Common myeloid progenitor, CD34-positive (primary cell): ENCODE results near the gene LAMA5.

Source experiments
- CTCF ChIA-PET: fragments of 350-600 bp; sonication (Branson Sonifier 250); formaldehyde crosslinking; loops from one replicate; lab custom pipeline; 2021; ENCODE audit warnings: antibody characterized with exemption; lab: Charles Lee
- POLR2A ChIA-PET: fragments of 350-600 bp; sonication (Branson Sonifier 250); formaldehyde crosslinking; loops from one replicate; lab custom pipeline; 2021; ENCODE audit warnings: antibody characterized with exemption; lab: Charles Lee
- DNase-seq, 3 donors: peaks; one replicate each; pipeline versions ENCODE4 v3.0.0 to v3.0.0-alpha.2; 2013
- H3K27ac ChIP-seq, 2 experiments: 1 replicate in 1 of 2; 2 replicates in 1 of 2; pipeline ENCODE4 v1.7.0; 2013; ENCODE audit warnings: inconsistent platforms in 2 of 2, low read length in 2 of 2, mild to moderate bottlenecking in 2 of 2, low read depth in 1 of 2, moderate library complexity in 1 of 2; ENCODE audit not compliant: severe bottlenecking in 2 of 2, insufficient read depth in 1 of 2, poor library complexity in 1 of 2
- H3K27me3 ChIP-seq, 5 experiments: replicated peaks in 2 of 5; 1 replicate in 3 of 5; 2 replicates in 2 of 5; pipeline versions ENCODE4 v1.6.1 to v1.7.0; 2013; ENCODE audit warnings: low read length in 4 of 5, mild to moderate bottlenecking in 2 of 5, moderate library complexity in 2 of 5, inconsistent platforms in 1 of 5; ENCODE audit not compliant: insufficient read depth in 5 of 5, control insufficient read depth in 4 of 5
- H3K36me3 ChIP-seq, 4 experiments: 1 replicate in 2 of 4; 2 replicates in 2 of 4; pipeline versions ENCODE4 v1.6.1 to v1.7.0; 2013; ENCODE audit warnings: low read length in 3 of 4, control low read depth in 1 of 4, mild to moderate bottlenecking in 1 of 4; ENCODE audit not compliant: control insufficient read depth in 4 of 4, insufficient read depth in 4 of 4
- H3K4me1 ChIP-seq, 4 experiments: 1 replicate in 3 of 4; 2 replicates in 1 of 4; pipeline versions ENCODE4 v1.6.1 to v1.7.1; 2013; ENCODE audit warnings: low read length in 3 of 4, mild to moderate bottlenecking in 3 of 4, control low read depth in 1 of 4, inconsistent platforms in 1 of 4, moderate library complexity in 1 of 4; ENCODE audit not compliant: control insufficient read depth in 4 of 4, insufficient read depth in 4 of 4; ENCODE audit errors: control extremely low read depth in 1 of 4
- H3K4me3 ChIP-seq, 7 experiments: 1 replicate in 4 of 7; 2 replicates in 3 of 7; pipeline versions ENCODE4 v1.5.1 to v1.7.0; 2013; ENCODE audit warnings: mild to moderate bottlenecking in 7 of 7, low read length in 6 of 7, moderate library complexity in 6 of 7, inconsistent platforms in 2 of 7, low read depth in 2 of 7, control low read depth in 1 of 7; ENCODE audit not compliant: insufficient read depth in 4 of 7, control insufficient read depth in 1 of 7; ENCODE audit errors: extremely low read depth in 1 of 7
- H3K9me3 ChIP-seq, 5 experiments: 1 replicate in 4 of 5; 2 replicates in 1 of 5; pipeline versions ENCODE4 v1.6.1 to v1.7.1; 2013; ENCODE audit warnings: low read length in 4 of 5, mild to moderate bottlenecking in 2 of 5, inconsistent platforms in 1 of 5, low read depth in 1 of 5, moderate library complexity in 1 of 5; ENCODE audit not compliant: control insufficient read depth in 4 of 5, insufficient read depth in 2 of 5; ENCODE audit errors: control extremely low read depth in 1 of 5
- WGBS: methylation state at CpG from one replicate; pipeline ENCODE4 v1.1.5; 2013; ENCODE audit not compliant: insufficient coverage; 5-methylcytosine and 5-hydroxymethylcytosine counted together

Gene LAMA5

DNA sequence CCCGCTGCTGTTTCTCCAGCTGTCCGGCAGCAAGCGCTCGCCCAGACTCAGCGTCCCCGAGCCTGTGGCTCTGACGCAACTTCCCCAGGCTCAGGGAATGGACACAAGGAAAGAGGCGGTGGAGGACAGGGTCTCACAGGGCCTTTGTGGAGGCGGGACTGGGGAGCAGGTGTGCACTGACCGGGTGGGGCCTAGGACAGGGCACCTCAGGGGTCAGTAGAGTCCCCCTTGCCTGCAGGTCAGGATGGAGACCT, 20.0 kb downstream of the LAMA5 start:
- H3K36me3 ChIP-seq: no peaks in the 10 kb centered on the region
- POLR2A ChIA-PET: no interaction called here
- WGBS: 98% methylated on average over 9 of the region's 10 CpGs
- no peak for DNase-seq
- peaks cover 0 to 2% (median 0%) of the 10 kb centered on the region in 5 experiments for H3K27me3 ChIP-seq
- no peak overlapping the region for H3K4me3 ChIP-seq
- CTCF ChIA-PET: no interaction called here
- H3K27ac ChIP-seq: no peak overlapping the region
- no peaks in the 10 kb centered on the region for H3K4me1 ChIP-seq
- peaks cover 0 to 5% (median 3%) of the 10 kb centered on the region in 5 experiments for H3K9me3 ChIP-seq

DNA sequence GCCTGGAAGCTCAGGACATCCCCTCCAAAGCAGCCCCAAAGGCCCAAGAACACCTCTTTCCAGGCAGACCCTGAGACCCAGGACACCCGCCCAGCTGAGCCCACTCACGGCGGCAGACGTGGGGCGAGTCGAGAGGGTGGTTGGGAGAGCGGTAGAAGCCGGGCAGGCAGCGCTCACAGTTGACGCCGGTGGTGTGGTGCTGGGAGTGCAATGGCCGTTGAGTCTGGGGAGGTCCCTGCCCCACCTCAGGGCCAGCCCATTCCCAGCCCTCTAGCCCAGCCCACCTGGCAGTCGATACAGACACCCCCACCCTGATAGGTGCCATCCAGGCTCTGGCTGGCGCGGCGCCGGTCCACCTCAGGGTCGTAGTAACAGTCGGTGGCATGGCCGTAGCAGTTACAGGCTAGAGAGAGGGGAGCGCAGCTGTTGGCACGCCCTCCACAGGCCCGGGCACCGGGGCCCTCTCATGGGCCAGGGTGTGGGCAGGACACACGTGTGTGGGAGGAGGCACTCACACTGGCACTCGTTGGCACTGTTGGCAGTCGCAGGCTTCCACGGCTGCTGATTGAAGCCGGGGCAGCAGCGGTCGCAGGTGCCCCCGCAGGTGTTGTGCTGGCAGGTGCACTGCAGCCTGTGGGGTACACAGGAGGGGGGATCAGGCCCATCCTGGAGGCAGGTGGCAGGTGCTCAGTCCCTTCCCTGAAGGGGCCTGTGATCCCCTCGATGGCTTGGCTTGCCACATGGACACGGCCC, 20.5 kb downstream of the LAMA5 start:
- ChIA-PET POLR2A (no interaction called here), CTCF (no interaction called here)
- Histone ChIP-seq H3K27ac (no peak overlapping the region), H3K27me3 (peaks cover 0 to 2% (median 0%) of the 10 kb centered on the region in 5 experiments), H3K4me1 (no peaks in the 10 kb centered on the region), H3K4me3 (no peak overlapping the region), H3K36me3 (no peaks in the 10 kb centered on the region), H3K9me3 (peaks cover 1 to 5% (median 3%) of the 10 kb centered on the region in 5 experiments)
- DNase-seq: no peak
- WGBS: 97% methylated on average over 29 of the region's 34 CpGs

- peaks cover 0 to 2% (median 0%) of the 10 kb centered on the region in 5 experiments for H3K27me3 ChIP-seq
- 93% methylated on average over 25 of the region's 25 CpGs for WGBS
- no peak overlapping the region for H3K4me3 ChIP-seq
- no peak for DNase-seq
- POLR2A ChIA-PET: no interaction called here
- H3K27ac ChIP-seq: no peak overlapping the region
- H3K4me1 ChIP-seq: no peaks in the 10 kb centered on the region
- no peaks in the 10 kb centered on the region for H3K36me3 ChIP-seq
- CTCF ChIA-PET: no interaction called here
- H3K9me3 ChIP-seq: peaks cover 3 to 5% (median 4%) of the 10 kb centered on the region in 5 experiments
Observed at GRCh38 chr20:62345681-62346370, 21.3 kb downstream of the LAMA5 start.

DNA sequence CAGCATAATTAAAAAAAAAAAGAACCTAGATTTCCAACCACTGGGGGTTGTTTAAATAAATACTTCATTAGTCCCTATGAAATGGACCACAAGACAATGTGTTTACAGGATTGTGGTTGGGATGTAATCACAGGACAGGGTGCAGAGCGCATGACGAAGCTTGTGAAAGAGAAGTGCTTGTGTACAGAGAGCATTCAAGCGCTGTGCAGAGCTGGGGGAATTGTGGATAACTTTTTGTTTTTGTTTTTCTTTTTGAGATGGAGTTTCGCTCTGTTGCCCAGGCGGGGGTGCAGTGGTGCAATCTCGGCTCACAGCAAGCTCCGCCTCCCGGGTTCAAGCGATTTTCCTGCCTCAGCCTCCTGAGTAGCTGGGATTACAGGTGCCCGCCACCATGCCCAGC, 22.3 kb downstream of the LAMA5 start:
- Histone ChIP-seq H3K4me3 (no peak overlapping the region), H3K27ac (no peak overlapping the region), H3K27me3 (peaks cover 0 to 2% (median 0%) of the 10 kb centered on the region in 5 experiments), H3K4me1 (no peaks in the 10 kb centered on the region), H3K9me3 (peaks cover 3 to 5% (median 4%) of the 10 kb centered on the region in 5 experiments), H3K36me3 (no peaks in the 10 kb centered on the region)
- CTCF ChIA-PET: interaction anchor here (0.7 to 1.1 kb wide), 2 partner anchors 11 to 38 kb away, joined by 3 to 4 read pairs; no protein-coding TSS in a partner anchor
- POLR2A ChIA-PET: interaction anchor here (0.6 kb wide), 1 partner anchor 46 kb away, joined by 5 read pairs; no protein-coding TSS in a partner anchor
- 93% methylated on average over 9 of the region's 10 CpGs for WGBS
- no peak for DNase-seq

DNA sequence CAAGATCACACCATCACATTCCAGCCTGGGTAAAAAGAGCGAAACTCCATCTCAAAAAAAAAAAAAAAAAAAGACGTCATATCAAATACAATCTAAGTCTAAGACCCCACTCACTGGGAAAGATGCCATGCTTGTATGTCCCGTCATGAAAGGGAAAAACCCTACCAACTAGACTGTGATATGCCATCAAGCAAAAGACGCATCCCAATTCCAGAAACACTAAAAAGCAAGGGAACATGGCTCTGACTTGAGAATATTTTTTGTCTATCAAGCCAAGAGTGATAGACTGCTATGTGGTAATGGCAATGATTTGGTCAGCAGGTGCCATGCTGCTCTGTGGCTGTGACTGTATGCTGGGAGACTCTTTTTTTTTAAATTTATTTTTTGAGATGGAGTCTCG, 23.0 kb downstream of the LAMA5 start:
- Histone ChIP-seq H3K4me3 (no peak overlapping the region), H3K27ac (no peak overlapping the region), H3K9me3 (peaks cover 0 to 4% (median 4%) of the 10 kb centered on the region in 5 experiments), H3K4me1 (no peaks in the 10 kb centered on the region), H3K27me3 (peaks cover 0 to 2% (median 0%) of the 10 kb centered on the region in 5 experiments), H3K36me3 (no peaks in the 10 kb centered on the region)
- no peak for DNase-seq
- CTCF ChIA-PET: no interaction called here
- POLR2A ChIA-PET: interaction anchor here (0.6 kb wide), 1 partner anchor 555 kb away, joined by 4 read pairs; no protein-coding TSS in a partner anchor
- WGBS: 100% methylated on average over 1 of the region's 5 CpGs

- CTCF ChIA-PET: no interaction called here
- 96% methylated on average over 7 of the region's 10 CpGs for WGBS
Observed at GRCh38 chr20:62342910-62343309, 24.2 kb downstream of the LAMA5 start.

GRCh38 chr20:62339647-62340062, 27.5 kb downstream of the LAMA5 start:
- CTCF ChIA-PET: no interaction called here
- POLR2A ChIA-PET: no interaction called here

More at GRCh38 chr20:62342910-62343309, 24.2 kb downstream of the LAMA5 start:
- H3K27me3 ChIP-seq: peaks cover 0 to 2% (median 0%) of the 10 kb centered on the region in 5 experiments
- H3K27ac ChIP-seq: no peak overlapping the region
- POLR2A ChIA-PET: no interaction called here
- H3K4me1 ChIP-seq: no peaks in the 10 kb centered on the region
- no peaks in the 10 kb centered on the region for H3K36me3 ChIP-seq
- H3K4me3 ChIP-seq: no peak overlapping the region
- H3K9me3 ChIP-seq: peaks cover 0 to 4% (median 0%) of the 10 kb centered on the region in 5 experiments
- DNase-seq: no peak

More at GRCh38 chr20:62339647-62340062, 27.5 kb downstream of the LAMA5 start:
- Histone ChIP-seq H3K27me3 (peaks cover 0 to 2% (median 0%) of the 10 kb centered on the region in 5 experiments), H3K36me3 (no peaks in the 10 kb centered on the region), H3K9me3 (peaks cover 0 to 4% (median 0%) of the 10 kb centered on the region in 5 experiments), H3K4me1 (no peaks in the 10 kb centered on the region), H3K27ac (no peak overlapping the region), H3K4me3 (no peak overlapping the region)
- WGBS: 53% methylated on average over 13 of the region's 14 CpGs
- DNase-seq: peak in 1 of 3 donors; percentile 15
